HFFc6 (cell line): ENCODE data around the gene RHOXF2. TPM values are rescaled to one million over a fixed set of nuclear protein-coding genes. Genes with fewer than 3 reads are reported as not detected.
"Not testable (repeated sequence)": the region's sequence is repeated elsewhere in the genome, so short reads cannot be mapped to it uniquely, and the experiment has no call there.

ENCODE experiments used
- DNase-seq: peaks from one replicate; pipeline ENCODE4 v3.0.0-alpha.2; 2018
- H3K27ac Mint-ChIP-seq: 2 replicates; pipeline ENCODE4 v1.8.0; 2020; ENCODE audit warnings: mild to moderate bottlenecking, mixed read lengths
- H3K27me3 Mint-ChIP-seq: 2 replicates; pipeline ENCODE4 v1.8.0; 2021; ENCODE audit warnings: mild to moderate bottlenecking, moderate library complexity, mixed read lengths; ENCODE audit not compliant: insufficient read depth
- H3K36me3 Mint-ChIP-seq: 2 replicates; pipeline ENCODE4 v1.8.0; 2021; ENCODE audit warnings: low read depth, mixed read lengths
- H3K4me1 Mint-ChIP-seq: 2 replicates; pipeline ENCODE4 v1.8.0; 2020; ENCODE audit warnings: low read depth, mixed read lengths
- H3K4me3 Mint-ChIP-seq: 2 replicates; pipeline ENCODE4 v1.8.0; 2020; ENCODE audit warnings: mild to moderate bottlenecking, moderate library complexity, mixed read lengths
- H3K9me3 Mint-ChIP-seq: 2 replicates; pipeline ENCODE4 v1.8.0; 2020; ENCODE audit warnings: mild to moderate bottlenecking, mixed read lengths
- total RNA-seq, 6 experiments: library from RNA; stranded (reverse); fragmentation: NEBNext Ultra II Directional; extraction: Animal tissue kit (Norgen Biotek cat#: 25700); gene quantifications; 2 replicates in 1 of 6; 3 replicates in 5 of 6; pipeline ENCODE4 v1.2.3, GENCODE V29; 2021
- TF ChIP-seq, protein P1 (sequence below): fragments of 200-600 bp; sonication (generic); IDR thresholded peaks from 2 replicates; pipeline ENCODE4 v1.5.0; 2021; ENCODE audit warnings: antibody characterized with exemption, mild to moderate bottlenecking

RHOXF2 gene
- total RNA-seq, 6 experiments from 2014 or later = not detected

GRCh38 chrX:120145295-120145925 lies 13.0 kb upstream of the RHOXF2 start:
- peaks cover 5% of the 10 kb centered on the region for H3K36me3 Mint-ChIP-seq
- peaks cover 7% of the 10 kb centered on the region for H3K9me3 Mint-ChIP-seq
- TF ChIP-seq, protein P1, sequence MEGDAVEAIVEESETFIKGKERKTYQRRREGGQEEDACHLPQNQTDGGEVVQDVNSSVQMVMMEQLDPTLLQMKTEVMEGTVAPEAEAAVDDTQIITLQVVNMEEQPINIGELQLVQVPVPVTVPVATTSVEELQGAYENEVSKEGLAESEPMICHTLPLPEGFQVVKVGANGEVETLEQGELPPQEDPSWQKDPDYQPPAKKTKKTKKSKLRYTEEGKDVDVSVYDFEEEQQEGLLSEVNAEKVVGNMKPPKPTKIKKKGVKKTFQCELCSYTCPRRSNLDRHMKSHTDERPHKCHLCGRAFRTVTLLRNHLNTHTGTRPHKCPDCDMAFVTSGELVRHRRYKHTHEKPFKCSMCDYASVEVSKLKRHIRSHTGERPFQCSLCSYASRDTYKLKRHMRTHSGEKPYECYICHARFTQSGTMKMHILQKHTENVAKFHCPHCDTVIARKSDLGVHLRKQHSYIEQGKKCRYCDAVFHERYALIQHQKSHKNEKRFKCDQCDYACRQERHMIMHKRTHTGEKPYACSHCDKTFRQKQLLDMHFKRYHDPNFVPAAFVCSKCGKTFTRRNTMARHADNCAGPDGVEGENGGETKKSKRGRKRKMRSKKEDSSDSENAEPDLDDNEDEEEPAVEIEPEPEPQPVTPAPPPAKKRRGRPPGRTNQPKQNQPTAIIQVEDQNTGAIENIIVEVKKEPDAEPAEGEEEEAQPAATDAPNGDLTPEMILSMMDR = no peak
- peaks cover 10% of the 10 kb centered on the region; the same call in 1 of the 2 replicates for H3K4me1 Mint-ChIP-seq
- H3K4me3 Mint-ChIP-seq = no peak overlapping the region
- DNase-seq = no peak
- no peak overlapping the region for H3K27ac Mint-ChIP-seq
- peaks cover 12% of the 10 kb centered on the region for H3K27me3 Mint-ChIP-seq

DNA sequence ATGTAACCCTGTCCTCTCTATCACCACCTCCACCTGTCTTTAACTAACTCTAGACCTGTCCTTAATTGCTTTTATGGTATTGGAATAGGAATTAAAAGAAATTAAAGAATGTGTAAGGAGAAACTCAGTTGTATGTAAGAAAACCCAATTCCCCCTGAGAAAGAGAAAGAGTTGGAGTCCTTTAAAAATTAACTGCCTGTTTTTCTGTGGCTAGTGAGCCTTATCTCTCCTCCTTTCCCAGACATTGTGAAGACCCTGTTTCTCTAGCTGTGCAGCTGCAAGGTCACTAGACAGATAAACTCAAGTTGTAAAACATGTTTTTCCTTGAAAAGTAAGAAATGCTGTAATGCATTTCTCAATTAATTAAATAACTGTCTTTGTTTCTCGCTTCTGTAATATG lies 12.1 kb upstream of the RHOXF2 start:
- DNase-seq, H3K9me3 Mint-ChIP-seq, H3K4me3 Mint-ChIP-seq, H3K27ac Mint-ChIP-seq, H3K36me3 Mint-ChIP-seq: not testable (repeated sequence)
- H3K4me1 Mint-ChIP-seq = peaks cover 10% of the 10 kb centered on the region; the same call in 1 of the 2 replicates
- H3K27me3 Mint-ChIP-seq = peaks cover 12% of the 10 kb centered on the region

- no peak for DNase-seq
- H3K27me3 Mint-ChIP-seq = peaks cover 8% of the 10 kb centered on the region
- H3K4me1 Mint-ChIP-seq = peaks cover 10% of the 10 kb centered on the region; the same call in 1 of the 2 replicates
- no peak overlapping the region for H3K27ac Mint-ChIP-seq
- H3K4me3 Mint-ChIP-seq = peak overlapping the region; percentile 62
- peaks cover 5% of the 10 kb centered on the region for H3K36me3 Mint-ChIP-seq
- TF ChIP-seq, protein P1 = no peak
- peaks cover 7% of the 10 kb centered on the region for H3K9me3 Mint-ChIP-seq
Observed at GRCh38 chrX:120147537-120147936, 10.9 kb upstream of the RHOXF2 start.

DNA sequence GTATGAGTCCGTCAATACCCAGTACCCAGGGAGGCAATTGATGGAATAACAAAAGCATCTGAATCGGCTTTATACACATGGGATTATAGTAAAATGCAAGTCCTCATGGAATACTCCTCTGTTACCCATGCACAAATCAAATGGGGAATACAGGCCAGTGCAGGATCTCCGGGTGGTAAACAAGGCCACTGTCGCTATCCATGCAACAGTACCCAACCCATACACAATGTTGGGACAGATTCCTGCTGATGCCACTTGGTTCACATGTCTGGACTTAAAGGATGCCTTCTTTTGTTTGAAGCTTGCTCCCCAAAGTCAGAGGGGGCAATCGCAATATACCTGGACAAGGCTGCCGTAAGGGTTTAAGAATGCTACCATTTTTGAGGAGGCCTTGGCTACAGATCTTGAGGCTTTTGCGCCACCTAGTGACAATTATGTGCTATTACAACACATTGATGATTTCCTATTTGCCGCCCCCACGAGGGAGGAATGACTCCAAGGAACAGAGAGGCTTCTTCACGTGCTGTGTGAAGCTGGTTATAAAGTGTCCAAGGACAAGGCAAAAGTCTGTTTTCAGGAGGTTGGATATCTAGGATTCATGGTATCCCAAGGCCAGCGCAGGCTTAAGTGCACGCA lies 8.2 kb upstream of the RHOXF2 start:
- DNase-seq, H3K27ac Mint-ChIP-seq, H3K4me3 Mint-ChIP-seq, H3K9me3 Mint-ChIP-seq, H3K36me3 Mint-ChIP-seq, H3K27me3 Mint-ChIP-seq, H3K4me1 Mint-ChIP-seq: not testable (repeated sequence)

DNA sequence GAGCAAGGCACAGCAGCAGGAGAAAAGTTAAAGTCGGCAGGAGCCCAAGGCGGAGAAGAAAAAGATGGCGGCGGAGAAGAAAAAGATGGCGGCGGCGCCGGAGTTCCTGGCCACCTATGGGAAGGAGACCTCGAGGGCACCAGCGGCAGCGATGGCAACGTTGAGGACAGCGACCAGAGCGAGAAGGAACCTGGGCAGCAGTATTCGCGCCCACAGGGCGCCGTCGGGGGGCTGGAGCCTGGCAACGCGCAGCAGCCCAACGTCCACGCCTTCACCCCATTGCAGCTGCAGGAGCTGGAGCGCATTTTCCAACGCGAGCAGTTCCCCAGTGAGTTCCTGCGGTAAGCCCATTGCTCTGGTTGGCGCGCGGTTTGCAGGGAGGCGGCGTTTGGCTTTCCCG lies 673 bp downstream of the RHOXF2 start:
- not testable (repeated sequence) for H3K27ac Mint-ChIP-seq, H3K27me3 Mint-ChIP-seq, H3K9me3 Mint-ChIP-seq, H3K36me3 Mint-ChIP-seq, H3K4me1 Mint-ChIP-seq, DNase-seq, H3K4me3 Mint-ChIP-seq

DNA sequence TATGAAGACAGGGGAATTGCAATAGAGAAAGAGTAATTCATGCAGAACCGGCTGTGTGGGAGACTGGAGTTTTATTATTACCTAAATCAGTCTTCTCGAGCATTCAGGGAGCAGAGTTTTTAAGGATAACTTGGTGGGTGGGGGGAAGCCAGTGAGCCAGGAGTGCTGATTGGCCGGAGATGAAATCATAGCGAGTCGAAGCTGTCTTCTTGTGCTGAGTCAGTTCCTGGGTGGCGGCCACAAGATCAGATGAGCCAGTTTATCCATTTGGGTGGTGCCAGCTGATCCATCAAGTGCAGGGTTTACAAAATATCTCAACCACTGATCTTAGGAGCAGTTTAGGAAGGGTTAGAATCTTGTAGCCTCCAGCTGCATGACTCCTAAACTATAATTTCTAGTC lies 34.8 kb downstream of the RHOXF2 start:
- H3K4me1 Mint-ChIP-seq, H3K27me3 Mint-ChIP-seq, DNase-seq, H3K27ac Mint-ChIP-seq, H3K4me3 Mint-ChIP-seq, H3K36me3 Mint-ChIP-seq, H3K9me3 Mint-ChIP-seq: not testable (repeated sequence)

DNA sequence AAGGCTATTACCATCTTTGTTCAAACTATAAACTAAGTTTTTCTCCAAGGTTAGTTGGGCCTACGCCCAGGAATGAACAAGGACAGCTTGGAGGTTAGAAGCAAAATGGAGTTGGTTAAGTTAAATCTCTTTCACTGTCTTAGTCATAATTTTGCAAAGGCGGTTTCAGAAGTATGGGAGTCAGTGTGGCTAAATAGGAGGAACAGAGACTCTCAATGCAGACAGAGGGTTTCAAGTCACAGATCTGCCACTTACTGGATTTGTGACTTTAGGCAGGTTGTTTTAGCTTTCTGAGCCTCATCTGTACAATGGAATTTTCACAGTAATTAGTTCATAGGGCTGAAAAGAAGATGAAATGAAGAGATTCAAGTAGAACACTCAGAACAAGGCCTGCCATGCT lies 35.3 kb downstream of the RHOXF2 start:
- H3K9me3 Mint-ChIP-seq, H3K27me3 Mint-ChIP-seq, H3K27ac Mint-ChIP-seq, DNase-seq, H3K4me3 Mint-ChIP-seq, H3K4me1 Mint-ChIP-seq, H3K36me3 Mint-ChIP-seq: not testable (repeated sequence)

DNA sequence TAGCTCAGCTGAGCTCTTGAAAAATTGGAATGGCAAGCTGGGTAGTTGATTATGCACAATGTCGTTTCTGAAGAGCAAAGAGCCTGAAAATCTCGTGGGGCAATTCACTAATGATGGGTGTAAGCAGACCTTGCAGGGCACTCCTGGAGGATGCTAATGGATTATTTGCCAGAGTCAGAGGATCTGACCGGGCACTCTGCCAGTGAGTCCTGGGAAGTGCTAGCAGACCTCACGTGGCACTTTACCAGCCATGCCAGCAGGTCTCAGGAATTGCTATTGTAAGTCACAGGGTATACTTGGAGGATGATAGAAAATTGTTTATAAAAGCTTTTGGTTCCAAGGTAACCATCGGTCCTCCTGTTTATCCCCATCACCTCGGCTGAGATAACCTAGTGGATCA lies 37.4 kb downstream of the RHOXF2 start:
- DNase-seq, H3K27ac Mint-ChIP-seq, H3K27me3 Mint-ChIP-seq, H3K9me3 Mint-ChIP-seq, H3K4me1 Mint-ChIP-seq, H3K36me3 Mint-ChIP-seq, H3K4me3 Mint-ChIP-seq: not testable (repeated sequence)

GRCh38 chrX:120196626-120197283 lies 38.3 kb downstream of the RHOXF2 start:
- H3K4me3 Mint-ChIP-seq, H3K36me3 Mint-ChIP-seq, H3K27me3 Mint-ChIP-seq: not testable (repeated sequence)

More at GRCh38 chrX:120196626-120197283, 38.3 kb downstream of the RHOXF2 start:
- H3K4me1 Mint-ChIP-seq, H3K9me3 Mint-ChIP-seq, H3K27ac Mint-ChIP-seq, DNase-seq: not testable (repeated sequence)
